VCaP (cell line): ENCODE data around the gene SLC37A2.
A peak's percentile ranks its signal among the peaks of the same experiment; 100 is the strongest.

ENCODE experiments used
- H3K27ac ChIP-seq: fragments of 450-650 bp; 2 replicates; pipeline ENCODE4 v1.5.1; 2017
- TF ChIP-seq, protein P1 (sequence below): fragments of 450-650 bp; conservative IDR thresholded peaks from 2 replicates; pipeline ENCODE4 v1.5.1; 2017; ENCODE audit warnings: mild to moderate bottlenecking, moderate library complexity

The SLC37A2 gene

DNA sequence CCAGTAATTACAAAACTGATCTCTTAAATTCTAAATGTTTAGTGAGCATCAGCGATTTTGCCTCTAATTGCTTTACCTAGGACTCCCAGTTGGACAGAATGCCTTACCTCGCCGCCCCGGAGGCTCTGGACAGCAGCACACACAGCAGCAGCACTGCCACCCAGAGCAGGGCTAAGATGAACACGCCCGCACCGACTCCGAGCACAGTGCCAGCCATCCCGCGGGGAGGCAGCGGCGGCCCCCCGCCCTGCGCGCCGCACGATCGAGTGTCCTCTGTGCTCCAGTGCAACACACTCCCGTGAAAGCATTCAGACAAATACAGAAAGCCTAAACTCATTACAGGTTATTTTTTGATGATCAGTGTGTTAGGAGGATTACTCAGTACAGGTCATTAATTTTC, 38.9 kb downstream of the SLC37A2 start:
- TF ChIP-seq, protein P1, sequence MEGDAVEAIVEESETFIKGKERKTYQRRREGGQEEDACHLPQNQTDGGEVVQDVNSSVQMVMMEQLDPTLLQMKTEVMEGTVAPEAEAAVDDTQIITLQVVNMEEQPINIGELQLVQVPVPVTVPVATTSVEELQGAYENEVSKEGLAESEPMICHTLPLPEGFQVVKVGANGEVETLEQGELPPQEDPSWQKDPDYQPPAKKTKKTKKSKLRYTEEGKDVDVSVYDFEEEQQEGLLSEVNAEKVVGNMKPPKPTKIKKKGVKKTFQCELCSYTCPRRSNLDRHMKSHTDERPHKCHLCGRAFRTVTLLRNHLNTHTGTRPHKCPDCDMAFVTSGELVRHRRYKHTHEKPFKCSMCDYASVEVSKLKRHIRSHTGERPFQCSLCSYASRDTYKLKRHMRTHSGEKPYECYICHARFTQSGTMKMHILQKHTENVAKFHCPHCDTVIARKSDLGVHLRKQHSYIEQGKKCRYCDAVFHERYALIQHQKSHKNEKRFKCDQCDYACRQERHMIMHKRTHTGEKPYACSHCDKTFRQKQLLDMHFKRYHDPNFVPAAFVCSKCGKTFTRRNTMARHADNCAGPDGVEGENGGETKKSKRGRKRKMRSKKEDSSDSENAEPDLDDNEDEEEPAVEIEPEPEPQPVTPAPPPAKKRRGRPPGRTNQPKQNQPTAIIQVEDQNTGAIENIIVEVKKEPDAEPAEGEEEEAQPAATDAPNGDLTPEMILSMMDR, result no peak
- no peak overlapping the region for H3K27ac ChIP-seq

DNA sequence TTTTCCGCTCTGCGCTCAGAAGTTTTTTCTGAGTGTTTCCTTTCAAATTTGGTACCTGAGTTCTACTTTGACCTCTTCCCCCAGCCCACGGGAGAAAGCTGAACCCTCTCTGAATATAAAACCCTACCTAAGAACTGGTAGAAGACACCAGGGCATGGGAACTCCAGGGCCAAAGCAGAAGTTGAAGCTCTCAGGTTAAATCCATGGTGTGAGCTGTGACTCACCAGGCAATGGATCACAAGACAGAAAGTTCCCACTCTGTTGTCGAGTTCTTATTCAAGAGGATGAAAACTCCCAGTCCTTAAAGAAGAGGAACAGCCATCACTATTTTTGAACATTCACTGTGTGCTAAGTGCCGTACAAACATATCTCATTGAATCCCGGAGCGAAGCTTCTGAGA, 39.4 kb downstream of the SLC37A2 start:
- TF ChIP-seq, protein P1, result no peak
- no peak overlapping the region for H3K27ac ChIP-seq

DNA sequence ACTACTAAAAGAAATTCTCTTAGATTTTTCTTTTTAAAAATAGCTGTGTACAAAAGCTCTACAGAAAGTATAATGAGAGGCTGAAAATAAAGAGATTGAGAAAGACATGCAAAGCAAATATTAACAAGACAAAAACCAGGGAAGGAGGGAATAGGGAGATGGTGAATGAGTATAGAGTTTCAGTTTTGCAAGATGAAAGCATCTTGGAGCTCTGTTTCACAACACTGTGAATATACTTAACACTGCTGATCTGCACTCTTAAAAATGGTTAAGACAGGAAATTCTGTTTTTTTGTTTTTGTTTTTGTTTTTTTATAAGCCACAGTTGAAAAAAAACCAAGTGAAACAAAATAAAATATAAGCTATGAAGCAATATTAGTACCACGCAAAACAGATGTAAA, 42.8 kb downstream of the SLC37A2 start:
- no peak overlapping the region for H3K27ac ChIP-seq
- TF ChIP-seq, protein P1, result no peak

DNA sequence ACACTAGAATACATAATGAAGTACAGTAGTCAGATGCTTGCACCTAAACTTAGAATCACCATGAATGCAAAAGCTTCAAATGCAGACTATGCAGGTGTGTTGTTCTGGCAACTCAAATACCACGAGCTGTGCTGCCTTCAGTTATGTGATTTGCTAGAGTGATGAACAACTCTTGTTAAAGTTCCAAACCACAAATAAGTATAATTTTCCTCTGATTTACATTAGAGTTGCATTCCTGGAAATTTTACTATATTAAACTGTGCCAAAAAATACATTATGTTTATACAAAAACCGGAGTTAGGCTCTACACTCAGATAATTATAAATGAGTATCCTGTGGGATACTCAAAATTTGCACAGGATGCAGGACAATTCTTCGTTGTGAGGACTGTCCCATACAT, 45.4 kb downstream of the SLC37A2 start:
- TF ChIP-seq, protein P1, result no peak
- H3K27ac ChIP-seq, result no peak overlapping the region

DNA sequence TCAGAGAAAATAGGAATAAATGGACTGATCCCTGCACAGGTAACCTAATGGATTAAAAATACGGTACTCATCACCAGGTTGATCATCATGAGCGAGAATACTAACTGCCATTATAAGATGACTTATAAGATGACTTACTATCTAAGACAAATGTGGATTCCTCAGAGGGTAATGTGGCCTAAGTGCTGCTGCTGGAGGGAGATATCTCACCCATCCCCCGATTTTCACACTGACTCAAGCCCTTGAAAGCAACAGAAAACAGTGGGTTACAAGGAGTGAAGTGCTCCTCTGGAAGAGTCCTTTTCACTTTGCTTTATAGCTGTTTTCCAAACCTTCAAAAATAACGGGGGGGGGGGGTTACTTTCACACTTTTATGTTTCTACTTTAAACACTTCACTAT, 47.4 kb downstream of the SLC37A2 start:
- peak overlapping the region; percentile 73 for H3K27ac ChIP-seq
- TF ChIP-seq, protein P1, result no peak

DNA sequence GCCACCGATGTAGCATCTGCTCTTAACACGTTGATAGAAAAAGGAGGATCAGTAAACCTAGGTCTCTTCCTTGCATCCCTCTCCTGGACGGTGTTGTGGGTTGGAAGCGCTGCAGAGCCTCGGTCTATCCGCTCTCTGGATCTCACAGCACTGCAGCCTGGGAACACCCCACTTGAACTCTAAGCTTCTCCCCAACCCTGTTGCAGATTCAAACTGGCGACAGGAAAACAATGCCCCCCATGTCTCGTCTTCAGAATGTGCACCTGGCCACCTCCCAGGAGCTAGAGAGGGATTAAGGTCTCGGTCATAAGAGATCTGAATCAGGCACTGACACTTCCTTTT, 47.9 kb downstream of the SLC37A2 start:
- peak overlapping the region; percentile 73 for H3K27ac ChIP-seq
- TF ChIP-seq, protein P1, result no peak

DNA sequence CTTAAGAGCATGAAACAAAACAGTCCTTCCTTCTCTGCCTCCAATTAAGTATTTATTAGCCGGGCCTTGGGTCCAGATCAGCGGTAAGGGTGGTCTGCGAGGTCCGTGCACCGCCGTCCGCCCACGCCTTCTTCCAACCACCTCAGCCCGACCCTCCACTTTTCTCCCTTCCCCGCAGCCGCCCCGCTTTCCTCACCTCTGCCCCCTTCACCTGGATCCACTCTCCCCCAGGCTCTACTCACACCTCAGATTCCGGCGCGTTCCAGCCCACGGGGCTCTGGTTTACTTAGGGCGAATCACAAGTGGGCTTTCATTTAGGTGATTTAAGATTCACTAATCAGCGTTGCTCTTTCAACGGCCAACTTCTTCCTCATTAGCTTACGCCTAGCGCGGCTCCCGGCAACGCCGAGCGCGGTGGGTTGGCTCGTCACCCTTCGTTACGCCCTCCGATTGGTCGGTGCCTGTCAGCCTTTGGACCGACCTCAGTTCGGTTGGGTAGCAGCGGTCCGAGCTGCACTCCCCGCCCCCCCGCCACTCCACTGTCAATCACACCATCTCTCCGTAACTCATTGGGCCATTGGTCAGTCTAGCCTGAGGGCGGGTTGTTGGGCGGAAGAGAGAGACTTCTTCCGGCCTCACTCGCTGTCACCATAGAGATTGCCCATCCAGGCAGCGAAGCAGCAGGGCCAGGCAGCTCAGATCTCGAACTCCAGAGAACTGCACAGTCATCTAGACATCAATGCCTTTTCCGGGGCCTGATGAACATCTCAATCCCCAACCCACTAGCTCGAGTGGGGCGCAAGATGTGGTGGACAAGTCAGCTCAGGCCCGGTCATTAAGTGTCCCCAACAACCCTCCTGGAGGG, 48.5 kb downstream of the SLC37A2 start, which contains the start of gene TMEM218:
Gene TMEM218 (minus strand): TSS at position 284 of the 865 bp plus-strand sequence. CDS start 9,385 bp downstream, outside the sequence.
- H3K27ac ChIP-seq, result peak within 1 kb of the TSS; percentile 73
- TF ChIP-seq, protein P1, result no peak
